Naive thymus-derived CD4-positive, alpha-beta T cell (primary cell): ENCODE results near the gene NEMP2. TPM values are rescaled to one million over a fixed set of nuclear protein-coding genes. Genes with fewer than 3 reads are reported as not detected.

Experiments
- ATAC-seq: fragments of 150-1000 bp; cut with Tn5 transposase; 2 replicates; pipeline ENCODE4 v1.10.0; 2021; ENCODE audit warnings: mild to moderate bottlenecking, moderate library complexity
- CTCF ChIA-PET: fragments of 350-600 bp; sonication (Branson Sonifier 250); formaldehyde crosslinking; loops from one replicate; lab custom pipeline; 2021; ENCODE audit warnings: antibody characterized with exemption; lab: Charles Lee
- POLR2A ChIA-PET: fragments of 350-600 bp; sonication (Branson Sonifier 250); formaldehyde crosslinking; loops from one replicate; lab custom pipeline; 2021; ENCODE audit warnings: antibody characterized with exemption, inconsistent platforms; lab: Charles Lee
- DNase-seq, 9 donors: peaks; one replicate each; pipeline versions ENCODE4 v3.0.0 to v3.0.0-alpha.2; 2020 to 2022; ENCODE audit warnings: mixed read lengths in 1 of 9
- H3K27ac ChIP-seq: one replicate; pipeline ENCODE4 v1.7.0; 2013; ENCODE audit warnings: mild to moderate bottlenecking, low read depth, low read length, moderate library complexity
- H3K27me3 ChIP-seq, 2 donors: one replicate each; pipeline ENCODE4 v1.7.0; 2013; ENCODE audit warnings: low read length in 2 of 2, mild to moderate bottlenecking in 2 of 2, moderate library complexity in 2 of 2; ENCODE audit not compliant: control insufficient read depth in 2 of 2, insufficient read depth in 2 of 2
- H3K36me3 ChIP-seq, 3 experiments: 1 replicate in 2 of 3; 2 replicates in 1 of 3; pipeline ENCODE4 v1.7.0; 2013; ENCODE audit warnings: low read length in 3 of 3, mild to moderate bottlenecking in 3 of 3, moderate library complexity in 1 of 3; ENCODE audit not compliant: insufficient read depth in 3 of 3, control insufficient read depth in 2 of 3
- H3K4me1 ChIP-seq, 2 donors: one replicate each; pipeline ENCODE4 v1.7.0; 2013; ENCODE audit warnings: low read length in 2 of 2, mild to moderate bottlenecking in 2 of 2, moderate library complexity in 1 of 2; ENCODE audit not compliant: control insufficient read depth in 2 of 2, insufficient read depth in 2 of 2
- H3K4me3 ChIP-seq: 2 replicates; pipeline ENCODE4 v1.7.0; 2013; ENCODE audit warnings: mild to moderate bottlenecking, low read length
- H3K9me3 ChIP-seq, 3 experiments: 1 replicate in 2 of 3; 2 replicates in 1 of 3; pipeline ENCODE4 v1.7.0; 2013; ENCODE audit warnings: low read length in 3 of 3; ENCODE audit not compliant: control insufficient read depth in 2 of 3
- H3K27ac Mint-ChIP-seq, 9 donors: one replicate each; pipeline ENCODE4 v1.8.0; 2020 to 2022; ENCODE audit warnings: mixed read lengths in 9 of 9, mild to moderate bottlenecking in 8 of 9, moderate library complexity in 5 of 9, inconsistent platforms in 2 of 9
- H3K27me3 Mint-ChIP-seq, 5 donors: one replicate each; pipeline ENCODE4 v1.8.0; 2021 to 2022; ENCODE audit warnings: mixed read lengths in 5 of 5, mild to moderate bottlenecking in 1 of 5
- H3K36me3 Mint-ChIP-seq, 5 donors: one replicate each; pipeline ENCODE4 v1.8.0; 2020 to 2022; ENCODE audit warnings: mixed read lengths in 5 of 5, mild to moderate bottlenecking in 3 of 5, inconsistent platforms in 1 of 5
- H3K4me1 Mint-ChIP-seq, 7 donors: one replicate each; pipeline ENCODE4 v1.8.0; 2020 to 2022; ENCODE audit warnings: mixed read lengths in 7 of 7, mild to moderate bottlenecking in 3 of 7, inconsistent platforms in 1 of 7
- H3K4me3 Mint-ChIP-seq, 10 donors: one replicate each; pipeline ENCODE4 v1.8.0; 2020 to 2022; ENCODE audit warnings: mild to moderate bottlenecking in 10 of 10, mixed read lengths in 10 of 10, moderate library complexity in 6 of 10, inconsistent platforms in 2 of 10
- H3K9me3 Mint-ChIP-seq, 11 donors: one replicate each; pipeline ENCODE4 v1.8.0; 2020 to 2022; ENCODE audit warnings: mixed read lengths in 11 of 11, mild to moderate bottlenecking in 4 of 11, inconsistent platforms in 1 of 11, moderate library complexity in 1 of 11
- intact Hi-C, 2 donors: fragments of 100-400 bp; cut with micrococcal nuclease; formaldehyde crosslinking; loops; one replicate each; pipeline ENCODE4 v1.15.1; 2023
- polyA plus RNA-seq, 2 donors: library from polyadenylated mRNA; unstranded; fragments of 300-500 nt; fragmentation: Illumina TruSeq; gene quantifications; one replicate each; pipeline ENCODE4 v1.2.3, GENCODE V29; 2021
- total RNA-seq, 6 experiments: library from RNA in 5 of 6; stranded (reverse) in 5 of 6; gene quantifications; 1 replicate in 5 of 6; 2 replicates in 1 of 6; pipeline ENCODE4 v1.2.3 and lab custom pipeline; 2021 to 2026

NEMP2 gene
- total and polyA plus RNA-seq, 7 experiments from 2014 or later: 10.0 to 30.8 (median 17.3) TPM

DNA sequence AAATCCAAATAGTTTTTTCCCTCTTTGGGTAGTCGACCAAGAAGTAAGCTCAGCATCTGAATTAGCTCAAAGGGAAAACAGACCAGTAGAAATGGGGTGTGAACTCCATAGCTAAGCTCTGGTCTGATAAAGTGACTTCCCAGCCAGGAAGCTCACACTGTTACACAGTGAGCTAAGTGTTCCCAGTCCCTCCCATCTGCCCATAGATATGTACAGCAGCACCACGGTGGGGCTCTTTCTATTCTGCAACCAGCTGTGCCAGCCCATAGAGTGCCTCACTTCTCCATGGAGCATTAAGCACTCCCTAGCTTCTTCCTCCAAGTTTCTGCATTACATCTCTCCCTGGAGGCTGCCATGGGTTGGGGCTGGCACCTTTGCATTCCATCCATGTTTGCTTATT, 27.6 kb upstream of the NEMP2 start:
- H3K9me3 Mint-ChIP-seq: peaks cover under 1 to 19% (median 6%) of the 10 kb centered on the region in 11 donors
- peaks cover 0 to 13% of the 10 kb centered on the region in 2 donors for H3K4me1 ChIP-seq
- H3K27me3 Mint-ChIP-seq: no peaks in the 10 kb centered on the region
- no peak overlapping the region for H3K27ac Mint-ChIP-seq
- ChIA-PET POLR2A (interaction anchor here (0.6 kb wide), 1 partner anchor 28 kb away, joined by 3 read pairs; the partner anchor contains the start of gene NEMP2), CTCF (no interaction called here)
- H3K4me1 Mint-ChIP-seq: peaks cover 9 to 24% (median 19%) of the 10 kb centered on the region in 7 donors
- H3K36me3 Mint-ChIP-seq: peaks cover 0 to 15% (median 0%) of the 10 kb centered on the region in 5 donors
- DNase-seq: no peak
- no peak for ATAC-seq
- H3K4me3 Mint-ChIP-seq: no peak overlapping the region
- intact Hi-C loops: no loop called here
- no peaks in the 10 kb centered on the region for H3K27me3 ChIP-seq
- no peaks in the 10 kb centered on the region for H3K36me3 ChIP-seq
- H3K27ac ChIP-seq: no peak overlapping the region
- H3K4me3 ChIP-seq: no peak overlapping the region
- H3K9me3 ChIP-seq: no peaks in the 10 kb centered on the region

DNA sequence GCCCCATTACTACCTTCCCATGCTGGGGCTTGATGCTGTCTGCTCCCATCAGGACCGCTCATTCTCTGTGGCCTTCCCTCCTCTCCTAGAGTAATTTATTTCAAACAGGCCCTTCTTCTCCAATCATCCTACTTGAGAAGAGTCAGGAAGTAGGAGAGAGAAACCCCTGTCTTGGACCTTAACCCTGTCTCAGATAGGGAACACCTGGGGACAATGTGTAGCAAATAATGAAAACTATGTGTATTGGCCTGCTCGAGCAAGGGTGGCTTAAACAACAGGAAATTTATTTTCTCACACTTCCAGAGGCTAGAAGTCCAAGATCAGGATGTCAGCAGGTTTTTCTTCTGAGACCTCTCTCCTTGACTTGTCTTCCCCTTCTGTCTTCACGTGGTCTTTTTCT, 26.6 kb upstream of the NEMP2 start:
- intact Hi-C loops: no loop called here
- peaks cover 9 to 24% (median 19%) of the 10 kb centered on the region in 7 donors for H3K4me1 Mint-ChIP-seq
- H3K4me1 ChIP-seq: peaks cover 0 to 13% of the 10 kb centered on the region in 2 donors
- peaks cover 0 to 17% (median 4%) of the 10 kb centered on the region in 11 donors for H3K9me3 Mint-ChIP-seq
- ATAC-seq (no peak), DNase-seq (no peak)
- no peaks in the 10 kb centered on the region for H3K27me3 ChIP-seq
- H3K27ac Mint-ChIP-seq: peak overlapping the region in 1 of 9 donors; percentile 32
- H3K36me3 ChIP-seq: no peaks in the 10 kb centered on the region
- H3K4me3 Mint-ChIP-seq: no peak overlapping the region
- ChIA-PET POLR2A (no interaction called here), CTCF (interaction anchor here (0.6 kb wide), 1 partner anchor 1000 kb away, joined by 3 read pairs; no protein-coding TSS in a partner anchor)
- H3K36me3 Mint-ChIP-seq: peaks cover 0 to 13% (median 0%) of the 10 kb centered on the region in 5 donors
- H3K4me3 ChIP-seq: no peak overlapping the region
- no peaks in the 10 kb centered on the region for H3K9me3 ChIP-seq
- H3K27me3 Mint-ChIP-seq: no peaks in the 10 kb centered on the region
- H3K27ac ChIP-seq: no peak overlapping the region

- intact Hi-C loops: loop anchor here in 1 of 2 donors (5.0 kb wide), 1 partner anchor 467 kb away; no protein-coding TSS in a partner anchor
- no peaks in the 10 kb centered on the region for H3K27me3 ChIP-seq
- H3K9me3 Mint-ChIP-seq: peaks cover 0 to 8% (median 5%) of the 10 kb centered on the region in 11 donors
- no peaks in the 10 kb centered on the region for H3K9me3 ChIP-seq
- H3K36me3 Mint-ChIP-seq: peaks cover 0 to 11% (median 5%) of the 10 kb centered on the region in 5 donors
- no peak overlapping the region for H3K4me3 Mint-ChIP-seq
- peaks cover 9 to 14% (median 11%) of the 10 kb centered on the region in 7 donors for H3K4me1 Mint-ChIP-seq
- POLR2A ChIA-PET: no interaction called here
- H3K4me1 ChIP-seq: no peaks in the 10 kb centered on the region
- no peak overlapping the region for H3K4me3 ChIP-seq
- CTCF ChIA-PET: no interaction called here
- no peak overlapping the region for H3K27ac Mint-ChIP-seq
- ATAC-seq (no peak), DNase-seq (no peak)
- H3K27ac ChIP-seq: no peak overlapping the region
- H3K27me3 Mint-ChIP-seq: no peaks in the 10 kb centered on the region
- no peaks in the 10 kb centered on the region for H3K36me3 ChIP-seq
These were observed 20.0 kb upstream of the NEMP2 start for GRCh38 chr2:190554357-190555006.

DNA sequence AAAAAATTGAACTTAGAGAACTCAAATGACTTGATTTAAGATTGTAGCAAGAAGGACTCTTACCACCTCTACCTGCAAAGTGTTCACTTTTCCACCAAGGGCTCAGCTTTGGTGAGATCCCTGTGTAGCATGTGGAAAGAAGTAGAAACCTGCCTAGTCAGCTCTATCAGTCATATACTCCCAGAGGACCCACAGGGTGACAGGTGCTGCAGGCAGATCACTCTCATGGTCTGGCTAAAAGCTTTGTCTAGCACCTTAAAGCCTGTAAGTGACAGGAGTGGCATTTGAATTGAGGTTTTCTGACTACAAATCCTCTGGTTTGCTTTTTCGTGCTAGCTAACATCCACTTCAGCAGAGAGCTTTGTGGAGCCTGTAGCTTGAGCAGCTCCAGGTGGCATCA, 18.7 kb upstream of the NEMP2 start:
- intact Hi-C loops: loop anchor here in 1 of 2 donors (5.0 kb wide), 1 partner anchor 466 kb away; no protein-coding TSS in a partner anchor
- ATAC-seq: no peak
- Histone ChIP-seq H3K36me3 (no peaks in the 10 kb centered on the region), H3K4me3 (no peak overlapping the region), H3K9me3 (no peaks in the 10 kb centered on the region), H3K27ac (no peak overlapping the region), H3K27me3 (no peaks in the 10 kb centered on the region), H3K4me1 (no peaks in the 10 kb centered on the region)
- no peak for DNase-seq
- Mint-ChIP-seq H3K36me3 (peaks cover 0 to 11% (median 5%) of the 10 kb centered on the region in 5 donors), H3K9me3 (peaks cover 0 to 8% (median 5%) of the 10 kb centered on the region in 11 donors), H3K27me3 (no peaks in the 10 kb centered on the region), H3K4me3 (no peak overlapping the region), H3K4me1 (peaks cover 9 to 11% (median 10%) of the 10 kb centered on the region in 7 donors), H3K27ac (no peak overlapping the region)
- POLR2A ChIA-PET: interaction anchor here (0.6 kb wide), 3 partner anchors 22 to 146 kb away, joined by 4 to 6 read pairs (median 4); no protein-coding TSS in a partner anchor
- CTCF ChIA-PET: interaction anchor here (0.5 kb wide), 1 partner anchor 80 kb away, joined by 7 read pairs; no protein-coding TSS in a partner anchor

- Histone ChIP-seq H3K27me3 (no peaks in the 10 kb centered on the region), H3K4me3 (no peak overlapping the region), H3K9me3 (no peaks in the 10 kb centered on the region), H3K27ac (no peak overlapping the region), H3K36me3 (no peaks in the 10 kb centered on the region), H3K4me1 (no peaks in the 10 kb centered on the region)
- DNase-seq (peak in 2 of 9 donors; percentile 19 to 37), ATAC-seq (peak; percentile 93)
- Mint-ChIP-seq H3K4me1 (peaks cover 9 to 11% (median 10%) of the 10 kb centered on the region in 7 donors), H3K36me3 (peaks cover 0 to 11% (median 5%) of the 10 kb centered on the region in 5 donors), H3K27ac (peak overlapping the region in 6 of 9 donors; percentile 38 to 90 (median 61)), H3K9me3 (peaks cover 0 to 7% (median 5%) of the 10 kb centered on the region in 11 donors), H3K27me3 (no peaks in the 10 kb centered on the region), H3K4me3 (peak overlapping the region in 7 of 10 donors; percentile 5 to 73 (median 21))
- ChIA-PET CTCF (interaction anchor here (0.6 kb wide), 1 partner anchor 462 kb away, joined by 4 read pairs; no protein-coding TSS in a partner anchor), POLR2A (interaction anchor here (0.7 kb wide), 1 partner anchor 17 kb away, joined by 3 read pairs; no protein-coding TSS in a partner anchor)
- intact Hi-C loops: loop anchor here in 1 of 2 donors (5.0 kb wide), 1 partner anchor 465 kb away; no protein-coding TSS in a partner anchor
These were observed 17.4 kb upstream of the NEMP2 start for GRCh38 chr2:190551928-190552327.

DNA sequence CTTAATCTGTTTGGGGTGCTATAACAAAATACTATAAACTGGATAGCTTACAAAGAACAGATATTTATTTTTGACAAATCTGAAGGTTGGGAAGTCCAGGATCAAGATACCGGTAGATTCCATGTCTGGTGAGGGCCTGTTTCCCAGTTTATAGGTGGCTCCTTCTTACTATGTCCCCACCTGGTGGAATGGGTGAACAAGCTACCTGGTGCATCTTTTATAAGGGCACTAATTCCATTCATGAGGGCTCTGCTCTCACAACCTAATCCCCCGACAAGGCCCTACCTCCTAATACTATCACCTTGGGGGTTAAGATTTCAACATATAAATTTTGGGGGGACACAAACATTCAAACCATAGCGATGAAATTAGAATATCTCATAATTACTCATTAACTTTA, 15.6 kb upstream of the NEMP2 start:
- no peak overlapping the region for H3K4me3 Mint-ChIP-seq
- ATAC-seq: no peak
- peaks cover 0 to under 1% (median 0%) of the 10 kb centered on the region in 11 donors for H3K9me3 Mint-ChIP-seq

More for the DNA sequence above, 15.6 kb upstream of the NEMP2 start:
- H3K4me1 ChIP-seq: no peaks in the 10 kb centered on the region
- Mint-ChIP-seq H3K27me3 (no peaks in the 10 kb centered on the region), H3K36me3 (peaks cover 0 to 5% (median under 1%) of the 10 kb centered on the region in 5 donors), H3K4me1 (peaks cover 9 to 14% (median 11%) of the 10 kb centered on the region in 7 donors), H3K27ac (no peak overlapping the region)
- H3K27ac ChIP-seq: no peak overlapping the region
- intact Hi-C loops: loop anchor here in 1 of 2 donors (1.0 to 5.0 kb wide), 2 partner anchors 167 to 463 kb away; no protein-coding TSS in a partner anchor
- no peaks in the 10 kb centered on the region for H3K36me3 ChIP-seq
- H3K4me3 ChIP-seq: no peak overlapping the region
- no peaks in the 10 kb centered on the region for H3K27me3 ChIP-seq
- DNase-seq: no peak
- ChIA-PET CTCF (interaction anchor here (1.3 kb wide), 1 partner anchor 167 kb away, joined by 4 read pairs; no protein-coding TSS in a partner anchor), POLR2A (interaction anchor here (1.2 kb wide), 1 partner anchor 10 kb away, joined by 3 read pairs; no protein-coding TSS in a partner anchor)
- H3K9me3 ChIP-seq: no peaks in the 10 kb centered on the region
